T-helper 2 cell treated with Interferon-gamma antibody and Interleukin-4, amounts not matched to agents 5 μg/mL and 100 μg/mL, for 36 hours (primary cell): ENCODE measurements around the gene ZCCHC24.

Source experiments
- DNase-seq: peaks from one replicate; pipeline ENCODE4 v3.0.0; 2021; ENCODE audit warnings: low spot score
- H3K27ac Mint-ChIP-seq: one replicate; pipeline ENCODE4 v1.8.0; 2021; ENCODE audit warnings: mild to moderate bottlenecking, mixed read lengths
- H3K27me3 Mint-ChIP-seq: one replicate; pipeline ENCODE4 v1.8.0; 2021; ENCODE audit warnings: low read depth, mixed read lengths
- H3K36me3 Mint-ChIP-seq: one replicate; pipeline ENCODE4 v1.8.0; 2021; ENCODE audit warnings: low read depth, mixed read lengths
- H3K4me1 Mint-ChIP-seq: one replicate; pipeline ENCODE4 v1.8.0; 2021; ENCODE audit warnings: low read depth, mixed read lengths
- H3K4me3 Mint-ChIP-seq: one replicate; pipeline ENCODE4 v1.8.0; 2022; ENCODE audit warnings: mild to moderate bottlenecking, moderate library complexity, mixed read lengths
- H3K9me3 Mint-ChIP-seq: one replicate; pipeline ENCODE4 v1.8.0; 2021; ENCODE audit warnings: mixed read lengths

Gene ZCCHC24

GRCh38 chr10:79372871-79373270, 72.6 kb downstream of the ZCCHC24 start:
- no peaks in the 10 kb centered on the region for H3K36me3 Mint-ChIP-seq
- H3K27me3 Mint-ChIP-seq, result peaks cover 26% of the 10 kb centered on the region
- no peaks in the 10 kb centered on the region for H3K9me3 Mint-ChIP-seq
- H3K27ac Mint-ChIP-seq, result no peak overlapping the region
- no peaks in the 10 kb centered on the region for H3K4me1 Mint-ChIP-seq
- no peak overlapping the region for H3K4me3 Mint-ChIP-seq
- no peak for DNase-seq

GRCh38 chr10:79367426-79368189, 77.8 kb downstream of the ZCCHC24 start:
- H3K9me3 Mint-ChIP-seq, result no peaks in the 10 kb centered on the region
- H3K4me3 Mint-ChIP-seq, result no peak overlapping the region
- no peak overlapping the region for H3K27ac Mint-ChIP-seq
- peaks cover 4% of the 10 kb centered on the region for H3K4me1 Mint-ChIP-seq
- peaks cover 58% of the 10 kb centered on the region for H3K27me3 Mint-ChIP-seq
- H3K36me3 Mint-ChIP-seq, result no peaks in the 10 kb centered on the region
- DNase-seq, result no peak

- H3K9me3 Mint-ChIP-seq, result no peaks in the 10 kb centered on the region
- H3K36me3 Mint-ChIP-seq, result peaks cover 7% of the 10 kb centered on the region
- peak overlapping the region; percentile 7 for H3K4me3 Mint-ChIP-seq
- no peak for DNase-seq
- no peak overlapping the region for H3K27ac Mint-ChIP-seq
- H3K4me1 Mint-ChIP-seq, result peaks cover 13% of the 10 kb centered on the region
- peaks cover 28% of the 10 kb centered on the region for H3K27me3 Mint-ChIP-seq
Observed at GRCh38 chr10:79361726-79362397, 83.6 kb downstream of the ZCCHC24 start.

GRCh38 chr10:79360499-79361342, 84.7 kb downstream of the ZCCHC24 start:
- no peak overlapping the region for H3K27ac Mint-ChIP-seq
- no peaks in the 10 kb centered on the region for H3K9me3 Mint-ChIP-seq
- peaks cover 15% of the 10 kb centered on the region for H3K36me3 Mint-ChIP-seq
- DNase-seq, result no peak
- no peak overlapping the region for H3K4me3 Mint-ChIP-seq
- peaks cover 18% of the 10 kb centered on the region for H3K4me1 Mint-ChIP-seq
- H3K27me3 Mint-ChIP-seq, result peaks cover 21% of the 10 kb centered on the region

- Mint-ChIP-seq H3K27me3 (peaks cover 15% of the 10 kb centered on the region), H3K4me3 (no peak overlapping the region), H3K9me3 (no peaks in the 10 kb centered on the region), H3K4me1 (peaks cover 24% of the 10 kb centered on the region), H3K36me3 (peaks cover 22% of the 10 kb centered on the region), H3K27ac (no peak overlapping the region)
- DNase-seq, result no peak
Observed at GRCh38 chr10:79359816-79360498, 85.5 kb downstream of the ZCCHC24 start.

GRCh38 chr10:79358811-79359210, 86.6 kb downstream of the ZCCHC24 start:
- Mint-ChIP-seq H3K27ac (no peak overlapping the region), H3K4me1 (peaks cover 28% of the 10 kb centered on the region), H3K27me3 (peaks cover 4% of the 10 kb centered on the region), H3K36me3 (peaks cover 32% of the 10 kb centered on the region), H3K9me3 (no peaks in the 10 kb centered on the region), H3K4me3 (no peak overlapping the region)
- DNase-seq, result no peak

GRCh38 chr10:79357180-79357579, 88.2 kb downstream of the ZCCHC24 start:
- H3K9me3 Mint-ChIP-seq, result no peaks in the 10 kb centered on the region
- H3K27me3 Mint-ChIP-seq, result no peaks in the 10 kb centered on the region
- no peak overlapping the region for H3K27ac Mint-ChIP-seq
- H3K4me3 Mint-ChIP-seq, result no peak overlapping the region
- H3K4me1 Mint-ChIP-seq, result peaks cover 38% of the 10 kb centered on the region
- peaks cover 45% of the 10 kb centered on the region for H3K36me3 Mint-ChIP-seq
- no peak for DNase-seq

GRCh38 chr10:79356104-79356503, 89.3 kb downstream of the ZCCHC24 start:
- H3K4me1 Mint-ChIP-seq, result peaks cover 28% of the 10 kb centered on the region
- no peak overlapping the region for H3K27ac Mint-ChIP-seq
- H3K36me3 Mint-ChIP-seq, result peaks cover 52% of the 10 kb centered on the region
- no peaks in the 10 kb centered on the region for H3K9me3 Mint-ChIP-seq
- DNase-seq, result no peak
- H3K27me3 Mint-ChIP-seq, result no peaks in the 10 kb centered on the region
- H3K4me3 Mint-ChIP-seq, result no peak overlapping the region

GRCh38 chr10:79355420-79356017, 89.9 kb downstream of the ZCCHC24 start:
- H3K9me3 Mint-ChIP-seq, result no peaks in the 10 kb centered on the region
- no peak for DNase-seq
- H3K4me1 Mint-ChIP-seq, result peaks cover 26% of the 10 kb centered on the region
- H3K27me3 Mint-ChIP-seq, result no peaks in the 10 kb centered on the region
- peaks cover 55% of the 10 kb centered on the region for H3K36me3 Mint-ChIP-seq
- H3K27ac Mint-ChIP-seq, result peak overlapping the region; percentile 29
- H3K4me3 Mint-ChIP-seq, result no peak overlapping the region

GRCh38 chr10:79354615-79355014, 90.8 kb downstream of the ZCCHC24 start:
- no peak for DNase-seq
- Mint-ChIP-seq H3K36me3 (peaks cover 63% of the 10 kb centered on the region), H3K9me3 (no peaks in the 10 kb centered on the region), H3K4me1 (peaks cover 31% of the 10 kb centered on the region), H3K27me3 (no peaks in the 10 kb centered on the region), H3K27ac (no peak overlapping the region), H3K4me3 (no peak overlapping the region)

- Mint-ChIP-seq H3K4me3 (no peak overlapping the region), H3K9me3 (no peaks in the 10 kb centered on the region), H3K27ac (no peak overlapping the region), H3K4me1 (peaks cover 36% of the 10 kb centered on the region), H3K36me3 (peaks cover 68% of the 10 kb centered on the region), H3K27me3 (no peaks in the 10 kb centered on the region)
- no peak for DNase-seq
Observed at GRCh38 chr10:79354141-79354540, 91.3 kb downstream of the ZCCHC24 start.

- H3K27me3 Mint-ChIP-seq, result no peaks in the 10 kb centered on the region
- no peak for DNase-seq
- no peaks in the 10 kb centered on the region for H3K9me3 Mint-ChIP-seq
- H3K4me3 Mint-ChIP-seq, result no peak overlapping the region
- peaks cover 72% of the 10 kb centered on the region for H3K36me3 Mint-ChIP-seq
- H3K4me1 Mint-ChIP-seq, result peaks cover 37% of the 10 kb centered on the region
- no peak overlapping the region for H3K27ac Mint-ChIP-seq
Observed at GRCh38 chr10:79353726-79354125, 91.7 kb downstream of the ZCCHC24 start.

- no peaks in the 10 kb centered on the region for H3K27me3 Mint-ChIP-seq
- H3K4me3 Mint-ChIP-seq, result no peak overlapping the region
- H3K36me3 Mint-ChIP-seq, result peaks cover 77% of the 10 kb centered on the region
- no peaks in the 10 kb centered on the region for H3K9me3 Mint-ChIP-seq
- peaks cover 37% of the 10 kb centered on the region for H3K4me1 Mint-ChIP-seq
- no peak for DNase-seq
- no peak overlapping the region for H3K27ac Mint-ChIP-seq
Observed at GRCh38 chr10:79353000-79353406, 92.4 kb downstream of the ZCCHC24 start.
